ENCODE data around the gene CATSPERE.
"Not testable (repeated sequence)": the region's sequence is repeated elsewhere in the genome, so short reads cannot be mapped to it uniquely, and the experiment has no call there.

DNA sequence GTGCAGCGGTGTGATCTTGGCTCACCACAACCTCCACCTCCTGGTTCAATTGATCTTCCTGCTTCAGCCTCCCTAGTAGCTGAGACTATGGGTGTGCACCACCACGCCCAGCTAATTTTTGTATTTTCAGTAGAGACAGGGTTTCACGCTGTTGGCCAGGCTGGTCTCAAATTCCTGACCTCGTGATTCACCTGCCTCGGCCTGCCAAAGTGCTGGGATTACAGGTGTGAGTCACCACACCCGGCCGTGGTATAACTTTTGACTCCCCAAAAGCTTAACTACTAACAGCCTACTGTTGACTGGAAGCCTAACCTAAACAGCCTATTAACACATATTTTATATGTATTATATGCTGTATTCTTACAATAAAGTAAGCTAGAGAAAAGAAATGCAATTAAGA is 117.1 kb downstream of the CATSPERE start:
- TF ChIP-seq, protein P1, sequence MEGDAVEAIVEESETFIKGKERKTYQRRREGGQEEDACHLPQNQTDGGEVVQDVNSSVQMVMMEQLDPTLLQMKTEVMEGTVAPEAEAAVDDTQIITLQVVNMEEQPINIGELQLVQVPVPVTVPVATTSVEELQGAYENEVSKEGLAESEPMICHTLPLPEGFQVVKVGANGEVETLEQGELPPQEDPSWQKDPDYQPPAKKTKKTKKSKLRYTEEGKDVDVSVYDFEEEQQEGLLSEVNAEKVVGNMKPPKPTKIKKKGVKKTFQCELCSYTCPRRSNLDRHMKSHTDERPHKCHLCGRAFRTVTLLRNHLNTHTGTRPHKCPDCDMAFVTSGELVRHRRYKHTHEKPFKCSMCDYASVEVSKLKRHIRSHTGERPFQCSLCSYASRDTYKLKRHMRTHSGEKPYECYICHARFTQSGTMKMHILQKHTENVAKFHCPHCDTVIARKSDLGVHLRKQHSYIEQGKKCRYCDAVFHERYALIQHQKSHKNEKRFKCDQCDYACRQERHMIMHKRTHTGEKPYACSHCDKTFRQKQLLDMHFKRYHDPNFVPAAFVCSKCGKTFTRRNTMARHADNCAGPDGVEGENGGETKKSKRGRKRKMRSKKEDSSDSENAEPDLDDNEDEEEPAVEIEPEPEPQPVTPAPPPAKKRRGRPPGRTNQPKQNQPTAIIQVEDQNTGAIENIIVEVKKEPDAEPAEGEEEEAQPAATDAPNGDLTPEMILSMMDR (IDR thresholded peaks at IDR 0.05; ENCODE audit: low read length): not testable (repeated sequence)
- not testable (repeated sequence) for TF ChIP-seq EZH2 (IDR thresholded peaks at IDR 0.05; ENCODE audit: borderline replicate concordance, low read length)

All from OCI-LY1 (cell line).